ENCODE results near the gene MOGAT1.

MOGAT1 gene

DNA sequence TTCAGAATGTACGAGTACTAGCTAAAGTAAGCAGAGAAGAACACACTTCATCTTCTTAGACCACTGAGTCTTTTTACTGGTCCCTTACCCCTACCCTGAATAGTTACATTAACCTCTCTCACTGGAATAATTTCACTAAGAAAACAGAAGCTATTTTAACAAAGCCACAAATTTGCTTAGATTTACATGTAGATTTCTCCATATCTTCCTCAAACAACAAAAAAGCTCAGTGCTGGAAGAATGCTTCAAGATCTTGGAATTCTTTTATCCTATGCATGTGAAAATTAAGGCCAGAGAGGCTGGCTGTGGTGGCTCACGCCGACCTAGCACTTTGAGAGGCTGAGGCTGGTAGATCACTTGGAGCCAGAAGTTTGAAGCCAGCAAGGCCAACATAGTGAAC is 35.2 kb downstream of the MOGAT1 start:
- no peaks in the 10 kb centered on the region for H3K36me3 ChIP-seq
- TF ChIP-seq, protein P1, sequence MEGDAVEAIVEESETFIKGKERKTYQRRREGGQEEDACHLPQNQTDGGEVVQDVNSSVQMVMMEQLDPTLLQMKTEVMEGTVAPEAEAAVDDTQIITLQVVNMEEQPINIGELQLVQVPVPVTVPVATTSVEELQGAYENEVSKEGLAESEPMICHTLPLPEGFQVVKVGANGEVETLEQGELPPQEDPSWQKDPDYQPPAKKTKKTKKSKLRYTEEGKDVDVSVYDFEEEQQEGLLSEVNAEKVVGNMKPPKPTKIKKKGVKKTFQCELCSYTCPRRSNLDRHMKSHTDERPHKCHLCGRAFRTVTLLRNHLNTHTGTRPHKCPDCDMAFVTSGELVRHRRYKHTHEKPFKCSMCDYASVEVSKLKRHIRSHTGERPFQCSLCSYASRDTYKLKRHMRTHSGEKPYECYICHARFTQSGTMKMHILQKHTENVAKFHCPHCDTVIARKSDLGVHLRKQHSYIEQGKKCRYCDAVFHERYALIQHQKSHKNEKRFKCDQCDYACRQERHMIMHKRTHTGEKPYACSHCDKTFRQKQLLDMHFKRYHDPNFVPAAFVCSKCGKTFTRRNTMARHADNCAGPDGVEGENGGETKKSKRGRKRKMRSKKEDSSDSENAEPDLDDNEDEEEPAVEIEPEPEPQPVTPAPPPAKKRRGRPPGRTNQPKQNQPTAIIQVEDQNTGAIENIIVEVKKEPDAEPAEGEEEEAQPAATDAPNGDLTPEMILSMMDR (IDR thresholded peaks at IDR 0.05; ENCODE audit: low read depth, low read length) = no peak
- no peak overlapping the region for H3K4me3 ChIP-seq (ENCODE audit: low read depth, low read length)
- no peak for DNase-seq
- H3K4me1 ChIP-seq = no peaks in the 10 kb centered on the region
- H3K27me3 ChIP-seq = no peaks in the 10 kb centered on the region
- no peaks in the 10 kb centered on the region for H3K9me3 ChIP-seq

DNA sequence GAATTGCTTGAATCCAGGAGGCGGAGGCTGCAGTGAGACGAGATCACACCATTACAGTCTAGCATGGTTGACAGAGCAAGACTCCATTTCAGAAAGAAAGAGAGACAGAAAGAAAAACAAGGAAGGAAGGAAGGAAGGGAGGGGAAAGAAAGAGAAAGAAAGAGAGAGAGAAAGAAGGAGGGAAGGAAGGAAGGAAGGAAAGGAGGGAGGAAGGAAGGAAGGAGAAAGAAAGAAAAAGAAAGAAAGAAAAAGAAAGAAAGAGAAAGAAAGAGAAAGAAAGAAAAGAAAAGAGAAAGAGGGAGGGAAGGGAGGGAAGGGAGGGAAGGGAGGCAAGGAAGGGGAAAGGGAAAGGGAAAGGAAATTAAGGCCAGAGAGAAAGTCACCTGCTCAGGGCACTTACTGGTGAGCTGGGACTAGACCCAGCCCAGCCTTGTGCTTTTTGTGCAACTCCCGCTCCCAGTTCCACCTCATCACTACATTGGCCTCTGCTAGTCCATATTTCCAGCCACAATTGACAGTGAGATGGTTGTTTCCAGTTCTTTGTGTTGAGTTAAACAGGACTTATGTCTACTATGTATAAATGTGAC is 35.7 kb downstream of the MOGAT1 start:
- DNase-seq = no peak
- no peaks in the 10 kb centered on the region for H3K36me3 ChIP-seq
- H3K4me1 ChIP-seq = no peaks in the 10 kb centered on the region
- no peak overlapping the region for H3K4me3 ChIP-seq (ENCODE audit: low read depth, low read length)
- H3K27me3 ChIP-seq = no peaks in the 10 kb centered on the region
- no peaks in the 10 kb centered on the region for H3K9me3 ChIP-seq
- TF ChIP-seq, protein P1 (IDR thresholded peaks at IDR 0.05; ENCODE audit: low read depth, low read length) = no peak

DNA sequence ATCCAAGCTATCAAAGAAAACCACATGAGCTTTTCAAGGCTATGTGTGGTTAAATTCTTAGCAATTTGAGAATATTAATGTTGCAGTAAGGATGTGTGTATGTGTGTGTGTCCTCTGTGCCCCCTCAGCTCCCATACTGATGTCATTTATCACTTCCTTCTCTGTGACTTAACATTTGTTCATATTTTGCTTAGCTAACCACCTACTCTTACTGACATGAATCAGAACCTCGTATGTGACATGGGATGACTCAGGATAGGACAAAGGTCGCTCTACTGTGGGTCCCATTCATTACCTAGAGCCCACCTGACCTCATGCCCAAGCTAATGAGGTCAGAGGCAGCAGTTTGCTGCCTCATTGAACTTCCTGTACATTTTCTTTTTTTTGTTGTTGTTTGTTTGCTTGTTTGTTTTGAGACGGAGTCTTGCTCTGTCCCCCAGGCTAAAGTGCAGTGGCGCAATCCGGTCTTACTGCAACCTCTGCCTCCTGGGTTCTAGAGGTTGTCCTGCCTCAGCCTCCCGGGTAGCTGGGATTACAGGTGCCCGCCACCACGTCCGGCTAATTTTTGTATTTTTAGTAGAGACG is 36.3 kb downstream of the MOGAT1 start:
- TF ChIP-seq, protein P1 (IDR thresholded peaks at IDR 0.05; ENCODE audit: low read depth, low read length) = no peak

DNA sequence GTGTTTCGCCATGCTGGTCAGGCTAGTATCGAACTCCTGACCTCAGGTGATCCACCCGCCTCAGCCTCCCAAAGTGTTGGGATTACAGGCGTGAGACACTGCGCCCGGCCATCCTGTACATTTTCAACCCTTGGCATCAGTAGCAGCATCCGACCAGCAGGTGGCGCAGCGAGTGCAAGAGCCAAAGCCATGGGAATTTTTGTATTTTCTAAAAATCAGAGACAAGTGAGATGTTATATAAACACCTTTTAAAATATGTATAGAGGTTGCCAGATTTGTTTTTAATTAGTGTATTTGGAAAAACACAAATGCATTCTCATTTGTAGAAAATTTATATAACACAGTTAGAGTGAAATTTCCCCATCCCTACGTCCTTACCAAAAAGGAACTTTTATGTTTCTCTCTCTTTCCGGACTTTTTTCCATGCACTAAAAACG is 36.8 kb downstream of the MOGAT1 start:
- peak; percentile 77 for DNase-seq
- TF ChIP-seq, protein P1 (IDR thresholded peaks at IDR 0.05; ENCODE audit: low read depth, low read length) = peak; percentile 90

More for the DNA sequence above, 36.3 kb downstream of the MOGAT1 start:
- Histone ChIP-seq H3K9me3 (no peaks in the 10 kb centered on the region), H3K4me3 (ENCODE audit: low read depth, low read length) (no peak overlapping the region), H3K27me3 (no peaks in the 10 kb centered on the region), H3K4me1 (no peaks in the 10 kb centered on the region), H3K36me3 (no peaks in the 10 kb centered on the region)
- no peak for DNase-seq

DNA sequence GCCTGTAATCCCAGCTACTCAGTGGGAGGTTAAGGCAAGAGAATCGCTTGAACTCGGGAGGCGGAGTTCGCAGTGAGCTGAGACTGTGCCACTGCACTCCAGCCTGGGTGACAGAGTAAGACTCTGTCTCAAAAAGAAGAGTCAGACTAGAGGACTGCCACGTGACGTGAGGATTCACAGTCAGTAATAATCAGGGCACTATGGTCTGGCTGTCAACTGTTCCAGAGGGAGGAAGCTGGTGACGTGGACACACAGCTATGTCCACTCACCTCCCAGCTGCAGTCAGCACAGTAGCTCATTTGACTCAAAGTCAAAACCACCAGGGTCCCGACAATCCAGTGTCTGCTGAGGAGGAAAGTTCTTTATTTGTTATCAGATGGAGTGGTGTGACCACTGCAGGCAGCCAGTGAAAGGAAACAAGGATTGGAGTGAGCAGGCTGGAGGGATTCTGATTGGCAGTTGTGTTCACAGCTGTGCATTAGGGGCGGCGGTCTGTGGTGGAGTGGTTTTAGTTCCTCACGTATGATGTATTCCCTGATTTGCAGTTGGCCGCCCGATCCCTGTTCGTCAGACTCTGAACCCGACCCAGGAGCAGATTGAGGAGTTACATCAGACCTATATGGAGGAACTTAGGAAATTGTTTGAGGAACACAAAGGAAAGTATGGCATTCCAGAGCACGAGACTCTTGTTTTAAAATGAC is 37.9 kb downstream of the MOGAT1 start:
- peak; percentile 90 for DNase-seq
- H3K4me1 ChIP-seq = no peaks in the 10 kb centered on the region
- peak overlapping the region; percentile 46 for H3K4me3 ChIP-seq (ENCODE audit: low read depth, low read length)
- no peaks in the 10 kb centered on the region for H3K9me3 ChIP-seq
- no peaks in the 10 kb centered on the region for H3K27me3 ChIP-seq
- H3K36me3 ChIP-seq = no peaks in the 10 kb centered on the region
- TF ChIP-seq, protein P1 (IDR thresholded peaks at IDR 0.05; ENCODE audit: low read depth, low read length) = no peak

More for the DNA sequence above, 36.8 kb downstream of the MOGAT1 start:
- Histone ChIP-seq H3K9me3 (no peaks in the 10 kb centered on the region), H3K4me1 (no peaks in the 10 kb centered on the region), H3K27me3 (no peaks in the 10 kb centered on the region), H3K4me3 (ENCODE audit: low read depth, low read length) (0 out of 2 replicates have a peak overlapping the region, but pooled peaks have one; percentile 46), H3K36me3 (no peaks in the 10 kb centered on the region)

DNA sequence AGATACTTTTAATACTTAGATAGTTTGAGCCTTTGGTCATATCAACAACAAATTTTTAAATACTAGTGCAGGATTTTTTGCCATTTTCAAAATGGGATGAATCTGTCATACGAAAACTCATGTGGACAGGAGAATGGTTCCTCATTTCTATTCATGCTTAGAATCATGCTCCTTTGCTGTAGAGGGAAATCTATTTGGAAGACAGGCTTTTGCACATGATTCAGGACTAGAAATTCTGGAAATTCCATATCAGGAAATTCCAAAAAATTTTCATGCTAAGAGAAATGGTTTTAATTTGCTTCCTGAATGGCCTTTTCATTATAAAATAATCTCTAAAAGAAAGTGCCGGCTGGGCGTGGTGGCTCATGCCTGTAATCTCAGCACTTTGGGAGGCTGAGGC is 39.3 kb downstream of the MOGAT1 start:
- TF ChIP-seq, protein P1 (IDR thresholded peaks at IDR 0.05; ENCODE audit: low read depth, low read length) = no peak
- Histone ChIP-seq H3K27me3 (no peaks in the 10 kb centered on the region), H3K36me3 (no peaks in the 10 kb centered on the region), H3K4me1 (no peaks in the 10 kb centered on the region), H3K9me3 (no peaks in the 10 kb centered on the region), H3K4me3 (ENCODE audit: low read depth, low read length) (no peak overlapping the region)
- DNase-seq = no peak
